HepG2 (cell line): ENCODE data around the gene NFATC2. TPM values are rescaled to one million over a fixed set of nuclear protein-coding genes. Genes with fewer than 3 reads are reported as not detected.
A peak's percentile ranks its signal among the peaks of the same experiment; 100 is the strongest.

Experiments
- AHR ChIP-seq: IDR thresholded peaks from 2 replicates; pipeline ENCODE4 v1.6.1; 2018; ENCODE audit warnings: missing genetic modification reagents, missing compliant biosample characterization
- BORCS8-MEF2B ChIP-seq: sonication (generic); formaldehyde crosslinking; IDR thresholded peaks from 2 replicates; pipeline ENCODE4 v1.8.0; 2022; ENCODE audit warnings: mild to moderate bottlenecking, missing genetic modification reagents
- CREB1 ChIP-seq, 2 experiments: fragments of 450-650 bp in 1 of 2; IDR thresholded peaks; 2 replicates each; pipeline ENCODE4 v1.6.1; 2016 to 2017; ENCODE audit warnings: control low read depth in 1 of 2, mild to moderate bottlenecking in 1 of 2, missing compliant biosample characterization in 1 of 2, missing genetic modification characterization in 1 of 2
- DMAP1 ChIP-seq: IDR thresholded peaks from 2 replicates; pipeline ENCODE4 v1.6.1; 2016
- IKZF4 ChIP-seq: sonication (generic); formaldehyde crosslinking; IDR thresholded peaks from 2 replicates; pipeline ENCODE4 v1.5.1; 2020; ENCODE audit warnings: borderline replicate concordance, mild to moderate bottlenecking, low read depth, missing genetic modification reagents; ENCODE audit errors: not compliant biosample characterization
- MAF1 ChIP-seq: sonication (generic); formaldehyde crosslinking; IDR thresholded peaks from 2 replicates; pipeline ENCODE4 v1.5.0; 2020; ENCODE audit warnings: missing genetic modification reagents, borderline replicate concordance
- NAIF1 ChIP-seq: sonication (generic); formaldehyde crosslinking; IDR thresholded peaks from 2 replicates; pipeline ENCODE4 v1.5.0; 2020; ENCODE audit warnings: mild to moderate bottlenecking, missing genetic modification reagents, borderline replicate concordance
- SCMH1 ChIP-seq: sonication (generic); formaldehyde crosslinking; IDR thresholded peaks from 2 replicates; pipeline ENCODE4 v1.9.0; 2021; ENCODE audit warnings: missing genetic modification reagents, mild to moderate bottlenecking, borderline replicate concordance
- SMC3 ChIP-seq: IDR thresholded peaks from 2 replicates; pipeline ENCODE4 v1.6.1; 2011; ENCODE audit warnings: low read length, improper control_type of control experiment
- SP4 ChIP-seq: sonication (generic); formaldehyde crosslinking; IDR thresholded peaks from 2 replicates; pipeline ENCODE4 v1.8.1; 2023; ENCODE audit warnings: mild to moderate bottlenecking, missing genetic modification reagents
- TEAD2 ChIP-seq: sonication (generic); formaldehyde crosslinking; IDR thresholded peaks from 2 replicates; pipeline ENCODE4 v1.9.0; 2021; ENCODE audit warnings: missing genetic modification reagents
- TGIF2 ChIP-seq: IDR thresholded peaks from 2 replicates; pipeline ENCODE4 v1.6.1; 2016; ENCODE audit warnings: control low read depth, missing compliant biosample characterization
- YEATS2 ChIP-seq: sonication (generic); formaldehyde crosslinking; IDR thresholded peaks from 2 replicates; pipeline ENCODE4 v1.4.0; 2020; ENCODE audit warnings: missing genetic modification reagents, borderline replicate concordance
- ZBTB1 ChIP-seq: sonication (generic); formaldehyde crosslinking; IDR thresholded peaks from 2 replicates; pipeline ENCODE4 v1.4.0; 2020; ENCODE audit warnings: missing genetic modification reagents, borderline replicate concordance
- ZNF598 ChIP-seq: sonication (generic); formaldehyde crosslinking; IDR thresholded peaks from 2 replicates; pipeline ENCODE4 v1.5.1; 2020; ENCODE audit warnings: mild to moderate bottlenecking, missing genetic modification reagents, borderline replicate concordance
- ZNF7 ChIP-seq: IDR thresholded peaks from 2 replicates; pipeline ENCODE4 v1.6.1; 2016; ENCODE audit warnings: missing biosample characterization, missing genetic modification reagents
- ZNF768 ChIP-seq: sonication (generic); formaldehyde crosslinking; IDR thresholded peaks from 2 replicates; pipeline ENCODE4 v1.4.0; 2020; ENCODE audit warnings: missing genetic modification reagents
- polyA plus RNA-seq, 8 experiments: library from polyadenylated mRNA; depleted of rRNA in 3 of 8; stranded (reverse) in 7 of 8; unstranded in 1 of 8; fragments of >200 nt; fragmentation: Illumina TruSeq in 4 of 8; extraction: Trizol in 4 of 8; gene quantifications; 2 replicates each; pipeline versions ENCODE4 v1.2.1 to v1.2.3, GENCODE V29; 2011 to 2016; ENCODE audit warnings: low read depth in 4 of 8, missing spikeins in 1 of 8, mixed read lengths in 1 of 8; ENCODE audit not compliant: insufficient read depth in 1 of 8
- total RNA-seq, 5 experiments: library from RNA; depleted of rRNA; stranded (reverse); fragments of >200 nt; fragmentation: Illumina TruSeq; extraction: Trizol; gene quantifications; 2 replicates each; pipeline ENCODE4 v1.2.3, GENCODE V29; 2016; ENCODE audit warnings: low read depth in 1 of 5
- TF ChIP-seq, protein P1 (sequence below): sonication (generic); formaldehyde crosslinking; IDR thresholded peaks from 2 replicates; pipeline ENCODE4 v1.4.0; 2020; ENCODE audit warnings: missing genetic modification reagents
- TF ChIP-seq, protein P2 (sequence below): sonication (generic); formaldehyde crosslinking; IDR thresholded peaks from 2 replicates; pipeline ENCODE4 v1.8.0; 2022; ENCODE audit warnings: mild to moderate bottlenecking, missing genetic modification reagents
- TF ChIP-seq, protein P3 (sequence below): sonication (generic); formaldehyde crosslinking; IDR thresholded peaks from 2 replicates; pipeline ENCODE4 v1.5.0; 2020; ENCODE audit warnings: mild to moderate bottlenecking, missing genetic modification reagents

The NFATC2 gene
- total and polyA plus RNA-seq, 2 of the 13 experiments (the other 11 are each of a cell fraction or from before 2014, with no cell fraction given) = 1.9 to 3.3 TPM

DNA sequence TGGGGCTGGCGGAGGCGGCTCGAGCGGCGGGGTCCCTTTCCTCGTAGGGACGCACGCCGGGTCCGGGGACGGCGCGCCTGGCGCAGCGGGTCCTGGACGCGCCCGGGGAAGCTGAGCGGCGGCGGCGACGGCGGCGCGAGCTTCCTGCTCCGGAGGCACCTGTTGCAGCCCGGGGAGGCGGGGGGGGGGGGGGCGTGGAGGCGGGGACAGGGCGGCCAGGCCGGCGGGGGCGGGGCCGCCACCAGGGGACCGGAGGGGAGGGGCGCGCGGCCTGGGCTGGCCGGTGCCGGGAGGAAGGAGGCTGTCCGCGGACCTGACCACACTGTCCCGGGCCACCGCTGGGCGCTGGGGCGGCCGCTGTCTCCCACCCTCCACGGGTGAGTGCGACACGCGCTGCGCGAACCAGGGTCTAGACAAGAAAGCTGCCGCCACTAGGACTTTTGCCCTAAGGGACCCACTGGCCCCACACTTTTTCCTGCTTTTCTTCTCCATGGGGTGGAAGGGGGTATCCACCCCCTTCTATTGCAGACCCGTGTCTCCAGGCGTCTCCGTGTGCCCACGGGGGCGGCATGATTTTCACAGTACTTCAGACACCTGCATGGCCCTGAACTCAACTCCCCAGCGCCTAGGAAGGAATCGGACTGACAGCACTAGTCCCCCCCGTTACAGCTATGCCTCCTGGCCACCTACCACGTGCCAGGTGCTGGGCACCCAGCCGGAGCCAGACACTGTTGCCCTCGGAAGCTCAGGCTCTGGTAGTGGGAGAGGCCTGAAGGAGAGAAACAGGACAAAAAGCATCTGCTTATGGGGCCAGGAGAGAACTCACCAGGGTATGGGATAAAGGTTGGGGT lies at the start of gene NFATC2 (continued):
- TF ChIP-seq, protein P1, sequence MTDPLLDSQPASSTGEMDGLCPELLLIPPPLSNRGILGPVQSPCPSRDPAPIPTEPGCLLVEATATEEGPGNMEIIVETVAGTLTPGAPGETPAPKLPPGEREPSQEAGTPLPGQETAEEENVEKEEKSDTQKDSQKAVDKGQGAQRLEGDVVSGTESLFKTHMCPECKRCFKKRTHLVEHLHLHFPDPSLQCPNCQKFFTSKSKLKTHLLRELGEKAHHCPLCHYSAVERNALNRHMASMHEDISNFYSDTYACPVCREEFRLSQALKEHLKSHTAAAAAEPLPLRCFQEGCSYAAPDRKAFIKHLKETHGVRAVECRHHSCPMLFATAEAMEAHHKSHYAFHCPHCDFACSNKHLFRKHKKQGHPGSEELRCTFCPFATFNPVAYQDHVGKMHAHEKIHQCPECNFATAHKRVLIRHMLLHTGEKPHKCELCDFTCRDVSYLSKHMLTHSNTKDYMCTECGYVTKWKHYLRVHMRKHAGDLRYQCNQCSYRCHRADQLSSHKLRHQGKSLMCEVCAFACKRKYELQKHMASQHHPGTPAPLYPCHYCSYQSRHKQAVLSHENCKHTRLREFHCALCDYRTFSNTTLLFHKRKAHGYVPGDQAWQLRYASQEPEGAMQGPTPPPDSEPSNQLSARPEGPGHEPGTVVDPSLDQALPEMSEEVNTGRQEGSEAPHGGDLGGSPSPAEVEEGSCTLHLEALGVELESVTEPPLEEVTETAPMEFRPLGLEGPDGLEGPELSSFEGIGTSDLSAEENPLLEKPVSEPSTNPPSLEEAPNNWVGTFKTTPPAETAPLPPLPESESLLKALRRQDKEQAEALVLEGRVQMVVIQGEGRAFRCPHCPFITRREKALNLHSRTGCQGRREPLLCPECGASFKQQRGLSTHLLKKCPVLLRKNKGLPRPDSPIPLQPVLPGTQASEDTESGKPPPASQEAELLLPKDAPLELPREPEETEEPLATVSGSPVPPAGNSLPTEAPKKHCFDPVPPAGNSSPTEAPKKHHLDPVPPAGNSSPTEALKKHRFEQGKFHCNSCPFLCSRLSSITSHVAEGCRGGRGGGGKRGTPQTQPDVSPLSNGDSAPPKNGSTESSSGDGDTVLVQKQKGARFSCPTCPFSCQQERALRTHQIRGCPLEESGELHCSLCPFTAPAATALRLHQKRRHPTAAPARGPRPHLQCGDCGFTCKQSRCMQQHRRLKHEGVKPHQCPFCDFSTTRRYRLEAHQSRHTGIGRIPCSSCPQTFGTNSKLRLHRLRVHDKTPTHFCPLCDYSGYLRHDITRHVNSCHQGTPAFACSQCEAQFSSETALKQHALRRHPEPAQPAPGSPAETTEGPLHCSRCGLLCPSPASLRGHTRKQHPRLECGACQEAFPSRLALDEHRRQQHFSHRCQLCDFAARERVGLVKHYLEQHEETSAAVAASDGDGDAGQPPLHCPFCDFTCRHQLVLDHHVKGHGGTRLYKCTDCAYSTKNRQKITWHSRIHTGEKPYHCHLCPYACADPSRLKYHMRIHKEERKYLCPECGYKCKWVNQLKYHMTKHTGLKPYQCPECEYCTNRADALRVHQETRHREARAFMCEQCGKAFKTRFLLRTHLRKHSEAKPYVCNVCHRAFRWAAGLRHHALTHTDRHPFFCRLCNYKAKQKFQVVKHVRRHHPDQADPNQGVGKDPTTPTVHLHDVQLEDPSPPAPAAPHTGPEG (CRISPR knock-in tag) = peak; percentile 62; the same call in 1 of the 2 replicates
- TF ChIP-seq ZNF7 (CRISPR knock-in tag) (no peak), ZNF768 (no peak), YEATS2 (CRISPR knock-in tag) (no peak), NAIF1 (CRISPR knock-in tag) (no peak), ZBTB1 (CRISPR knock-in tag) (no peak), TEAD2 (no peak), SP4 (CRISPR knock-in tag) (no peak), SCMH1 (CRISPR knock-in tag) (no peak), ZNF598 (CRISPR knock-in tag) (peak; percentile 76; the same call in 1 of the 2 replicates), DMAP1 (CRISPR knock-in tag) (no peak), AHR (CRISPR knock-in tag) (no peak), IKZF4 (CRISPR knock-in tag) (peak; percentile 30), CREB1 (IDR thresholded peaks at IDR 0.05) (no peak), CREB1 (CRISPR knock-in tag; IDR thresholded peaks at IDR 0.05) (no peak), MAF1 (CRISPR knock-in tag) (no peak), BORCS8-MEF2B (CRISPR knock-in tag) (no peak), TGIF2 (CRISPR knock-in tag) (no peak; the same call in 1 of the 2 replicates), SMC3 (no peak)
- TF ChIP-seq, protein P2, sequence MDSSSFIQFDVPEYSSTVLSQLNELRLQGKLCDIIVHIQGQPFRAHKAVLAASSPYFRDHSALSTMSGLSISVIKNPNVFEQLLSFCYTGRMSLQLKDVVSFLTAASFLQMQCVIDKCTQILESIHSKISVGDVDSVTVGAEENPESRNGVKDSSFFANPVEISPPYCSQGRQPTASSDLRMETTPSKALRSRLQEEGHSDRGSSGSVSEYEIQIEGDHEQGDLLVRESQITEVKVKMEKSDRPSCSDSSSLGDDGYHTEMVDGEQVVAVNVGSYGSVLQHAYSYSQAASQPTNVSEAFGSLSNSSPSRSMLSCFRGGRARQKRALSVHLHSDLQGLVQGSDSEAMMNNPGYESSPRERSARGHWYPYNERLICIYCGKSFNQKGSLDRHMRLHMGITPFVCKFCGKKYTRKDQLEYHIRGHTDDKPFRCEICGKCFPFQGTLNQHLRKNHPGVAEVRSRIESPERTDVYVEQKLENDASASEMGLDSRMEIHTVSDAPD (CRISPR knock-in tag) = no peak
- TF ChIP-seq, protein P3, sequence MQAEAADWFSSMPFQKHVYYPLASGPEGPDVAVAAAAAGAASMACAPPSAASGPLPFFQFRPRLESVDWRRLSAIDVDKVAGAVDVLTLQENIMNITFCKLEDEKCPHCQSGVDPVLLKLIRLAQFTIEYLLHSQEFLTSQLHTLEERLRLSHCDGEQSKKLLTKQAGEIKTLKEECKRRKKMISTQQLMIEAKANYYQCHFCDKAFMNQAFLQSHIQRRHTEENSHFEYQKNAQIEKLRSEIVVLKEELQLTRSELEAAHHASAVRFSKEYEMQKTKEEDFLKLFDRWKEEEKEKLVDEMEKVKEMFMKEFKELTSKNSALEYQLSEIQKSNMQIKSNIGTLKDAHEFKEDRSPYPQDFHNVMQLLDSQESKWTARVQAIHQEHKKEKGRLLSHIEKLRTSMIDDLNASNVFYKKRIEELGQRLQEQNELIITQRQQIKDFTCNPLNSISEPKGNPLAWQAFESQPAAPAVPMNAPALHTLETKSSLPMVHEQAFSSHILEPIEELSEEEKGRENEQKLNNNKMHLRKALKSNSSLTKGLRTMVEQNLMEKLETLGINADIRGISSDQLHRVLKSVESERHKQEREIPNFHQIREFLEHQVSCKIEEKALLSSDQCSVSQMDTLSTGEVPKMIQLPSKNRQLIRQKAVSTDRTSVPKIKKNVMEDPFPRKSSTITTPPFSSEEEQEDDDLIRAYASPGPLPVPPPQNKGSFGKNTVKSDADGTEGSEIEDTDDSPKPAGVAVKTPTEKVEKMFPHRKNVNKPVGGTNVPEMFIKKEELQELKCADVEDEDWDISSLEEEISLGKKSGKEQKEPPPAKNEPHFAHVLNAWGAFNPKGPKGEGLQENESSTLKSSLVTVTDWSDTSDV (CRISPR knock-in tag) = no peak
